Midbrain (tissue), 1 donor: ENCODE measurements around the gene DESI2.
"Not testable (repeated sequence)": the region's sequence is repeated elsewhere in the genome, so short reads cannot be mapped to it uniquely, and the experiment has no call there.

Source experiments
- DNase-seq: peaks from one replicate; lab custom pipeline; 2025; lab: John Stamatoyannopoulos, UW

DESI2 gene

DNA sequence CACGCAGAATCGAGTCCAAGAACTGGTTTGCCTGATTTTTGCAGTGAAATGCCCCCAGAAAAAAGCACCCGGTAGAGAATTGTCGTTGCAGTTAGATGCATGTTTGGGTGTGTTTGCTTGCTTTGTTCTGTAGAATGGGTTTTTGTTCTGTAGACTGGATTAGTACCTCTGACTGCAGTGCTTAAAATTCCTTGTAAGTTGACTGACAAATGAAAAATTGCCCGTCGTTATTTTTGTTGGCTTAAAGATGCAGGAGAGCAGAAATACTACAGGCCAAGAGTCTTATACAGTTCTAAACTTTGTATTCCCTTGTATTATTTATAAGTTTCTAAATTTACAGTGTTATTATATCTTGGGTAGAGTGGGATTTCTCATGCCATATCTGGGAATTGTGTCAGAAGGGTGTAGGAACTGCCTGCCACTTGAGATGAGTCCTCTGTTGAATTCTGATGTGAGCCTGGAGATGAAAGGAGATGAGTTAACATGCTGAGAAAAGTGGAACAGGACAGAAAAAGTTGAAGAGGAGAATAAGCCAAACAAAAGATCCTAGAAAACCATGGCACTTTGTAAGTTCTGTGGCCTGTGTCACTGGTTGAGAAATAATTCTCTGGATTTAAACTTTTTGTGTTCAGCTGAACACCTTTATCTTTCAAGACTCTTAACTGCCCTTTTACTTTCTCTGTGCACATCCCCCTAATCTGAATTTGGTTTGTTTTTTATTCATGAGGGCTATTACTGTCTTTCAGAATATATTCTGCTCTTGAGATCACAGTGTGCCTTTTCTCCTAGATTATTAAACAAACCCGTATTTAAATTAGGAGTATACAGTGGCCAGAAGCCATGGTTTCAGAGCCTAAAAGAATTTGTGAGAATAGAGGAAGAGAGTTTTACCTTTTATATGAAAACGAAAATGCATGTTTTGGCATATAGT lies 1.4 kb downstream of the DESI2 start:
- peak; percentile 2 for DNase-seq

- no peak for DNase-seq
Observed at GRCh38 chr1:244655186-244655585, 2.3 kb downstream of the DESI2 start.

DNA sequence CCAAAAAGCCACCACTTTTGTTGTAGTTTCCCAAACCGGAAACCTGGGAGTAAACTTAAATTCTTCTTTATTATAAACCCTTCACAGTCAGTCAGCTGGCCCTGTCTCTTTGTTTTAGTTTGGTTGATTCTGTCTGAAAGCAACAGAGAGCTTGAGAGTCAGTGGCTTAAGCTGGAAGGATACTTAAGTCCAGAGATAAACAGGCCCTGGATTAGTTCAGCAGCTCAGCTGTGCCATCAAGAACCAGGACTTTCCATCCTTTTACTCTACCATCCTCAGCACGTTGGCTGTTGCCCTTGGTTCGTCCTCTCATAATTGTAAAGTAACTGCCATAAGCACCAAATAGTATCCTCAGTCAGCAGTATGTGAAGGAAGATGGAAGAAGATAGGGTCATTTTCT lies 4.5 kb downstream of the DESI2 start:
- no peak for DNase-seq

- no peak for DNase-seq
Observed at GRCh38 chr1:244659694-244660093, 6.8 kb downstream of the DESI2 start.

DNA sequence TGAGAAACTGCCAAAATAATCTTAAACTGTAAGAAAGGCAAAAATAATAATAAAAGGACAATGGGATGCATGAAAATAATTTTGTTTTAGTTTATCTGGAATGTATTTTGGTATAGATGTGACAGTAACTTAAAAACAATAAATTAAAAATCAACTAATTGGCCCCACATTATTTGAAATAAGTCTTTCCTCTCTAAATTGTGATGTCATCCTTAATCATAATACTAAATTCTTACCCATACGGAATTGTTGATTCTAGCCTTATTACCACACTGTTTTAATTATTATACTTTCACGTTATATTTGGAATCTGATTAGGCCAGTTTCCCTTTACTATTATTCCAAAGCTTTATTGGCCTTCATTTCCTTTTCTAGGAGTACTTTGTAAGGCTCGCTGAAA lies 7.7 kb downstream of the DESI2 start:
- DNase-seq, result no peak

GRCh38 chr1:244661569-244662312 lies 8.8 kb downstream of the DESI2 start:
- not testable (repeated sequence) for DNase-seq

- no peak for DNase-seq
Observed at GRCh38 chr1:244662599-244662998, 9.7 kb downstream of the DESI2 start.

GRCh38 chr1:244664353-244664752 lies 11.4 kb downstream of the DESI2 start:
- no peak for DNase-seq

- no peak for DNase-seq
Observed at GRCh38 chr1:244665771-244666217, 12.9 kb downstream of the DESI2 start.

GRCh38 chr1:244666672-244667418 lies 13.9 kb downstream of the DESI2 start:
- not testable (repeated sequence) for DNase-seq

GRCh38 chr1:244667797-244668196 lies 14.9 kb downstream of the DESI2 start:
- no peak for DNase-seq

- DNase-seq, result no peak
Observed at GRCh38 chr1:244672946-244673682, 20.2 kb downstream of the DESI2 start.

- DNase-seq, result no peak
Observed at GRCh38 chr1:244674446-244674845, 21.5 kb downstream of the DESI2 start.

- no peak for DNase-seq
Observed at GRCh38 chr1:244675167-244675566, 22.2 kb downstream of the DESI2 start.

- no peak for DNase-seq
Observed at GRCh38 chr1:244678697-244679096, 25.8 kb downstream of the DESI2 start.

DNA sequence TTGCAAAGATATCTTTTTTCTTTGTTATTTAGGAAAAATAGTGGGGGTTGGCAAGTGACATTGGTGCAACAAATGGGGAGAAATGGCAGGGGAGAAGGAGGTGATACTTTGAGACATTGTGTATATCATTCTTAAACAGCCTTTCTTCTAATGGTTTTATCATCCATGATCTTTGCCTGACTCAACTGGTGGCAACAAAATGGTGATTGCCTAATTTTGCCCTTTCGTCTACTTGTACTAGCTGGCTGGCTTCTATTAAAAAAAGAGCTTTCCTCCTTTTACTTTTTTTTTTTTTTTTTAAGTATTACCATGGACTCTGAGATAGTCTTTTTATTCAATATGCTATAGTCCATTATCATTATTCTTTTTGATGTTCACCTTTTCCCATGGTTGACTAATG lies 27.7 kb downstream of the DESI2 start:
- DNase-seq, result no peak

DNA sequence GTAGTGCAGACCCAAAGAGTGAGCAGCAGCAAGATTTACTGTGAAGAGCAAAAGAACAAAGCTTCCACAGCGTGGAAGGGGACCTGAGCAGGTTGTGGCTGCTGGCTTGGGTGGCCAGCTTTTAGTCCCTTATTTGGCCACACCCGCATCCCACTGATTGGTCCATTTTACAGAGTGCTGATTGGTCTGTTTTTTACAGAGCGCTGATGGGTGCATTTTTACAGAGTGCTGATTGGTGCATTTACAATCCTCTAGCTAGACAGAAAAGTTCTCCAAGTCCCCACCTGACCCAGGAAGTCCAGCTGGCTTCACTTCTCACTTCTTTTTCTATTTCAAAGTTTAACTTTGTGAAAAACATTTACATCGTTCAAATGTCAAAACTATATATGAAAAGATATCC lies 29.2 kb downstream of the DESI2 start:
- DNase-seq, result not testable (repeated sequence)

DNA sequence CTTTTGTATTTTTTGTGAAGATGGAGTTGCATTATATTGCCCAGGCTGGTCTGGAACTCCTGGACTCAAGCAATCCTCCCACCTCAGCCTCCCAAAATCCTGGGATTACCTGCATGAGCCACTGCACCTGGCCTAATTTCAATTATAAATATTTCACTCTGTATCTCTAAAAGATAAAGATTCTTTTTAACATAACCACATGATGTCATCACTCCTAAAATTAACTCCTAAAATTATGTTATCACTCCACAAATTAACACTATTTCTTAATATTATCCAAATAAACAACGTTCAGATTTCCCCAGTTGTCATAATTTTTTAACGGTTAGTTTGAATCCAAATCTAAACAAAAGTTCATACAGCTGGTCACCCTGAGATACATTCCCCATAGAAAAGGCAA lies 43.0 kb downstream of the DESI2 start:
- no peak for DNase-seq

- no peak for DNase-seq
Observed at GRCh38 chr1:244699741-244700140, 46.8 kb downstream of the DESI2 start.

DNA sequence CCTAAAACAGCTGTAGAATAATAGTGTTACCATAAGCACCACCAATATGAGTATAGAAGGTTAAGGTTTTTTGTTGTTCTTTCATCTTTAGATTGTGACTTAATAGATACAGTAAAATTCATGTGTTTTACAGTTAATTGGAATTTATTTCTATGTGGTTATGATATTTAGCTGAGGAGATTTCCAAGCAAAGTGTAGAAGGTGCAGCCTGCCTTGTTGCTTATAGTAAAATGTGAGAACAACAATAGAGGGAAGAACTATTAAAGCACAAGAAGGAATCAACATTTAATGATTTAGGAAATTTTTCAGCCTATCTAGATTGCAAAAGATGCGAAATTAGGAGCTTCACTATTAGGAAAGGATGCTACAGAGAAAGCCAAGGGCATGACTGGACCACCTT lies 47.9 kb downstream of the DESI2 start:
- no peak for DNase-seq

DNA sequence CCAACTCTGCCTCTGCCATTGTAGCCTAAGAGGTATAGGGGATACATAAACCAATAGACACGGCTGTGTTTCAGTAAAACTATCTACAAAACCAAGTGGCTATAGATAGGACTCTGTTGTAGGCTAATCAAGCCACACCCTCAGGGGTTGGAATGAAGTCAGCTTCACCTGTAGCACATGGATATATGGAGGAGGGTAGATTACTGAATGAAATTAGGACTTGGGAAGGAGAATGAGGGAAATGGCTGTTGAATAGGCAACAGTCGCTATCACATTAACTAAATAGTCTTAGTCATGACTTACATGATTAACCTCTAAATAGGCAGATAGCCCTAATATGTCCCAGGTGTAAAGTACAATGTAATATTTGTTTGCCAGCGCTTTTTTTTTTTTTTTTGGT lies 49.7 kb downstream of the DESI2 start:
- DNase-seq, result no peak

DNA sequence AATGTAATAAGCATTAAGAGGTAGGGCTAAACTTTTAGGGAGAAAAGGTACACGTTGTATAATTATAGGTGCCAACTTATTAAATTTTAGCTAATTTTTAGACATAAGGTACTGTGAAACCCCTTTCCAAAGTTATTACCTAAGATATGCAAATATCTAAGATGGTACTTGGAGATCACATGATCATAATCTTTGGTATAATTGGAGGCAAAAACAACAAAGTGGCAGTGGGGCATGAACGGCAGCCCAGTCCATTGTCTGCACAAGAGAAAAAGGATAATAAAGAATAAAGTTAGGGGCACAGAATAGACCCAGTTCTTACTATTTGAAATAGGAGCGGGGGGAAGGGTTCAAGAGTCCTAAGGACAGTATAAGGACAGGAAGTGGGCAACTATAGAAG lies 51.2 kb downstream of the DESI2 start:
- DNase-seq, result no peak
